ENCODE data around the gene CD86.

The CD86 gene

DNA sequence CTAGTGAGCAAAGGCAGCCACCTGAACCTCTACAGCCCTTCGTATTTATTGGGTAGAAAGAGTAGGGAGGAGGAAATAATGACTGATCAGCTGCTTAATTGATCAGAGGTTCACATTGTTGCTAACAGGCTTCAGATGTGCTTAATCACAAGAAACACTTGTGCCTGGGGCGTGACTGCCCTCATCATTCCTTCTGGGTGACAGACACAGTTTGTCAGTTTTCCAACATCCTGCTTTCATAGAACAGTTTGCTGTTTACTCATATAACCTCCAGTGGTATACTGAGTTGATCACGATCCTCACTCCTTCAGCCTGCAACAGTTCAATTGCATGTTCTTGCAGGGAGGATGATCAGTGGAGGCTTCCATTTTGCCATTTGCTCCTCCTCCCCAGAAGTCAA lies 114.7 kb downstream of the CD86 start:
- no peak for DNase-seq

Measured in activated naive CD4-positive, alpha-beta T cell (primary cell).